Activated T-helper 2 cell treated with anti-CD3 and anti-CD28 coated beads, Interferon-gamma antibody, Interleukin-2, Interleukin-4, amounts not matched to agents 10 μg/mL and 5 μg/mL and 100 μg/mL, durations not matched to agents 14 hours and 24 hours and 36 hours (primary cell): Measurements from ENCODE around the gene RNF187. TPM values are rescaled to one million over a fixed set of nuclear protein-coding genes. Genes with fewer than 3 reads are reported as not detected.

Source experiments
- DNase-seq: peaks from one replicate; pipeline ENCODE4 v3.0.0; 2021; ENCODE audit warnings: low spot score
- H3K27ac Mint-ChIP-seq: one replicate; pipeline ENCODE4 v1.8.0; 2021; ENCODE audit warnings: mixed read lengths
- H3K27me3 Mint-ChIP-seq: one replicate; pipeline ENCODE4 v1.8.0; 2021; ENCODE audit warnings: low read depth, mixed read lengths
- H3K36me3 Mint-ChIP-seq: one replicate; pipeline ENCODE4 v1.8.0; 2021; ENCODE audit warnings: low read depth, mixed read lengths
- H3K4me1 Mint-ChIP-seq: one replicate; pipeline ENCODE4 v1.8.0; 2021; ENCODE audit warnings: low read depth, mixed read lengths
- H3K4me3 Mint-ChIP-seq: one replicate; pipeline ENCODE4 v1.8.0; 2021; ENCODE audit warnings: low read depth, mild to moderate bottlenecking, moderate library complexity, mixed read lengths
- H3K9me3 Mint-ChIP-seq: one replicate; pipeline ENCODE4 v1.8.0; 2021; ENCODE audit warnings: mixed read lengths
- intact Hi-C: fragments of 100-400 bp; cut with micrococcal nuclease; formaldehyde crosslinking; loops from one replicate; pipeline ENCODE4 v1.15.1; 2023
- total RNA-seq: library from RNA; stranded (reverse); gene quantifications from 2 replicates; pipeline ENCODE4 v1.2.3, GENCODE V29; 2022

The RNF187 gene
- 146 and 154 TPM in 2 replicates for total RNA-seq

GRCh38 chr1:228487336-228488124 lies at the start of gene RNF187:
RNF187 (plus strand) TSS chr1:228487382.
- no peaks in the 10 kb centered on the region for H3K9me3 Mint-ChIP-seq
- peak within 1 kb of the TSS; percentile 100 for H3K27ac Mint-ChIP-seq
- H3K4me3 Mint-ChIP-seq: peak within 1 kb of the TSS; percentile 97
- H3K36me3 Mint-ChIP-seq: peaks cover 35% of the 10 kb centered on the region
- no peaks in the 10 kb centered on the region for H3K27me3 Mint-ChIP-seq
- H3K4me1 Mint-ChIP-seq: peaks cover 29% of the 10 kb centered on the region
- intact Hi-C loops: loop anchor here (1.0 to 2.0 kb wide), 2 partner anchors 14 to 71 kb away; partner anchors contain the start of gene TRIM17
- no peak for DNase-seq

- H3K36me3 Mint-ChIP-seq: no peaks in the 10 kb centered on the region
- intact Hi-C loops: no loop called here
Observed at GRCh38 chr1:228437424-228437962, 49.7 kb upstream of the RNF187 start.

GRCh38 chr1:228438266-228438665 lies 48.9 kb upstream of the RNF187 start:
- H3K4me3 Mint-ChIP-seq: no peak overlapping the region
- DNase-seq: no peak
- H3K9me3 Mint-ChIP-seq: no peaks in the 10 kb centered on the region
- no peaks in the 10 kb centered on the region for H3K36me3 Mint-ChIP-seq
- intact Hi-C loops: no loop called here
- peaks cover 31% of the 10 kb centered on the region for H3K27me3 Mint-ChIP-seq
- no peak overlapping the region for H3K27ac Mint-ChIP-seq
- no peaks in the 10 kb centered on the region for H3K4me1 Mint-ChIP-seq

More at GRCh38 chr1:228437424-228437962, 49.7 kb upstream of the RNF187 start:
- no peaks in the 10 kb centered on the region for H3K4me1 Mint-ChIP-seq
- no peak for DNase-seq
- no peaks in the 10 kb centered on the region for H3K9me3 Mint-ChIP-seq
- H3K27me3 Mint-ChIP-seq: peaks cover 32% of the 10 kb centered on the region
- H3K27ac Mint-ChIP-seq: no peak overlapping the region
- H3K4me3 Mint-ChIP-seq: no peak overlapping the region

GRCh38 chr1:228440761-228441500 lies 46.3 kb upstream of the RNF187 start:
- no peak for DNase-seq
- no peak overlapping the region for H3K4me3 Mint-ChIP-seq
- H3K27ac Mint-ChIP-seq: no peak overlapping the region
- peaks cover 9% of the 10 kb centered on the region for H3K4me1 Mint-ChIP-seq
- H3K27me3 Mint-ChIP-seq: peaks cover 42% of the 10 kb centered on the region
- H3K36me3 Mint-ChIP-seq: no peaks in the 10 kb centered on the region
- intact Hi-C loops: no loop called here
- H3K9me3 Mint-ChIP-seq: no peaks in the 10 kb centered on the region

- Mint-ChIP-seq H3K4me1 (peaks cover 12% of the 10 kb centered on the region), H3K27me3 (peaks cover 51% of the 10 kb centered on the region), H3K27ac (no peak overlapping the region), H3K9me3 (no peaks in the 10 kb centered on the region), H3K4me3 (no peak overlapping the region), H3K36me3 (no peaks in the 10 kb centered on the region)
- intact Hi-C loops: no loop called here
- no peak for DNase-seq
Observed at GRCh38 chr1:228443395-228443794, 43.8 kb upstream of the RNF187 start.

GRCh38 chr1:228445490-228445842 lies 41.7 kb upstream of the RNF187 start:
- Mint-ChIP-seq H3K27me3 (peaks cover 49% of the 10 kb centered on the region), H3K27ac (peak overlapping the region; percentile 68), H3K4me1 (peaks cover 15% of the 10 kb centered on the region), H3K36me3 (no peaks in the 10 kb centered on the region), H3K4me3 (peak overlapping the region; percentile 74), H3K9me3 (no peaks in the 10 kb centered on the region)
- intact Hi-C loops: no loop called here
- DNase-seq: no peak

- H3K27me3 Mint-ChIP-seq: peaks cover 49% of the 10 kb centered on the region
- DNase-seq: peak; percentile 33
- H3K4me1 Mint-ChIP-seq: peaks cover 15% of the 10 kb centered on the region
- H3K9me3 Mint-ChIP-seq: no peaks in the 10 kb centered on the region
- no peaks in the 10 kb centered on the region for H3K36me3 Mint-ChIP-seq
- peak overlapping the region; percentile 68 for H3K27ac Mint-ChIP-seq
- intact Hi-C loops: no loop called here
- H3K4me3 Mint-ChIP-seq: peak overlapping the region; percentile 74
Observed at GRCh38 chr1:228445843-228446650, 41.1 kb upstream of the RNF187 start.

GRCh38 chr1:228446852-228447251 lies 40.3 kb upstream of the RNF187 start:
- no peak for DNase-seq
- H3K4me3 Mint-ChIP-seq: no peak overlapping the region
- peaks cover 15% of the 10 kb centered on the region for H3K4me1 Mint-ChIP-seq
- no peaks in the 10 kb centered on the region for H3K36me3 Mint-ChIP-seq
- no peak overlapping the region for H3K27ac Mint-ChIP-seq
- intact Hi-C loops: no loop called here
- no peaks in the 10 kb centered on the region for H3K9me3 Mint-ChIP-seq
- peaks cover 43% of the 10 kb centered on the region for H3K27me3 Mint-ChIP-seq

- Mint-ChIP-seq H3K4me3 (no peak overlapping the region), H3K4me1 (peaks cover 17% of the 10 kb centered on the region), H3K9me3 (no peaks in the 10 kb centered on the region), H3K36me3 (no peaks in the 10 kb centered on the region), H3K27ac (no peak overlapping the region), H3K27me3 (peaks cover 31% of the 10 kb centered on the region)
- intact Hi-C loops: no loop called here
- DNase-seq: no peak
Observed at GRCh38 chr1:228448372-228448771, 38.8 kb upstream of the RNF187 start.

- intact Hi-C loops: no loop called here
- no peak for DNase-seq
- Mint-ChIP-seq H3K4me3 (no peak overlapping the region), H3K36me3 (peaks cover 8% of the 10 kb centered on the region), H3K27me3 (peaks cover 20% of the 10 kb centered on the region), H3K4me1 (peaks cover 23% of the 10 kb centered on the region), H3K9me3 (no peaks in the 10 kb centered on the region), H3K27ac (no peak overlapping the region)
Observed at GRCh38 chr1:228450200-228450599, 37.0 kb upstream of the RNF187 start.

GRCh38 chr1:228452194-228453021 lies 34.8 kb upstream of the RNF187 start:
- DNase-seq: no peak
- Mint-ChIP-seq H3K4me1 (peaks cover 21% of the 10 kb centered on the region), H3K27ac (no peak overlapping the region), H3K9me3 (no peaks in the 10 kb centered on the region), H3K27me3 (peaks cover 11% of the 10 kb centered on the region), H3K4me3 (no peak overlapping the region), H3K36me3 (peaks cover 14% of the 10 kb centered on the region)
- intact Hi-C loops: no loop called here
